HFF-Myc (cell line): ENCODE results near the gene DCK.
"Not testable (repeated sequence)": the region's sequence is repeated elsewhere in the genome, so short reads cannot be mapped to it uniquely, and the experiment has no call there.

Source experiments
- DNase-seq: peaks from one replicate; pipeline ENCODE4 v3.0.0-alpha.2; 2011; ENCODE audit warnings: low read depth; ENCODE audit errors: extremely low read depth
- H3K4me3 ChIP-seq: replicated peaks from 2 replicates; pipeline ENCODE4 v1.5.1; 2011; ENCODE audit warnings: low read depth, mild to moderate bottlenecking, control low read depth, low read length
- CTCF ChIP-seq: IDR thresholded peaks from 2 replicates; pipeline ENCODE4 v1.5.1; 2012; ENCODE audit warnings: mild to moderate bottlenecking, low read depth, low read length, control low read depth; ENCODE audit errors: missing control alignments

Gene DCK

GRCh38 chr4:71027611-71028010, 34.2 kb downstream of the DCK start:
- TF ChIP-seq CTCF: no peak
- DNase-seq: no peak
- H3K4me3 ChIP-seq: no peak overlapping the region

DNA sequence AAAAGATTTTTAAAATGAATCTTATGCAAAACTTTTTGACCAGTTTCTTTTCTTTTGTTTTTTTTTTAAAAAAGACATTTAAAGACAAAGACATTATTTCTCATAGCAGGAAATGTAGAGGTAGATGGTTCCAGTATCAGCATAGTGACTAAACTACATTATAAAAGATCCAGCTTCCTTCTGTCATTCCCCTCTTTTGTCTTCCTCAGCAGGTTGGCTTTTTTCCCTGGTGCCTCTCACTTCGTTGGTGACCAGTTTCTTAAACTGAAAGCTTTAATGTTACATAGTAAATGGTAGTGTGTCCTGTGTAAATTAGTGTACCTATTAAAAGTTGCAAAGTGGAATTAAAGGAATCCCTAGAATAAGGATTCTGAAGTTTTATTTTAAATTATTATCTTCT, 36.1 kb downstream of the DCK start:
- no peak for TF ChIP-seq CTCF
- DNase-seq: no peak
- no peak overlapping the region for H3K4me3 ChIP-seq

- not testable (repeated sequence) for H3K4me3 ChIP-seq, DNase-seq
Observed at GRCh38 chr4:71032106-71032505, 38.7 kb downstream of the DCK start.

DNA sequence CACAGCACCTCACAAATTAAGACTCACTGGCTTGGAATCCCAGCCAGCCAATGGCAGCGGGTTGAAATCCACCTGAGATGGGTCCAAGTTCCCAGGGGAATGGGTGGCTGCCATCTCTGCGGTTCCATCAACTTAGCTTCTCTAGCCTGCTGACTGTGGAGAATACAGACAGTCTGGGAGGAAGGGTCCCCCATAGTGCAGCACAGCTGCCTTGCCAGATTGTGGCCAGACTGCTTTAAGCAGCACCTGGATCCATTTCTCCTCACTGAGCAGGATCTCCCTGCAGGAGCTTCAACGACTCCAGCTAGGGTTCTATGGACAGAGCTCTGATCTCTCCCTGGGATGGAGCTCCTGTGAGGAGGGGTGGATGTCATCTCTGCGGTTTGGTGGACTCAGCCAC, 51.8 kb downstream of the DCK start:
- TF ChIP-seq CTCF: no peak
- no peak overlapping the region for H3K4me3 ChIP-seq
- DNase-seq: no peak

DNA sequence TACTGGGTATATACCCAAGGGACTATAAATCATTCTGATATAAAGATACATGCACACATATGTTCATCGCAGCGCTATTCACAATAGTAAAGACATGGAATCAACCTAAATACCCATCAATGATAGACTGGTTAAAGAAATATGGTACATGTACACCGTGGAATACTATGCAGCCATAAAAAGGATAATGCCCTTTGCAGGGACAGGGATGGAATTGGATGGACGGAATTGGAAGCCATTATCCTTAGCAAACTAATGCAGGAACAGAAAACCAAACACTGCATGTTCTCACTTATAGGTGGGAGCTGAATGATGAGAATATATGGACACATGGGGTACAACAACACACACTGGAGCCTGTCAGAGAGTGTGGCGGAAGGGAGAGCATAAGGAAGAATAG, 55.9 kb downstream of the DCK start:
- TF ChIP-seq CTCF: no peak

DNA sequence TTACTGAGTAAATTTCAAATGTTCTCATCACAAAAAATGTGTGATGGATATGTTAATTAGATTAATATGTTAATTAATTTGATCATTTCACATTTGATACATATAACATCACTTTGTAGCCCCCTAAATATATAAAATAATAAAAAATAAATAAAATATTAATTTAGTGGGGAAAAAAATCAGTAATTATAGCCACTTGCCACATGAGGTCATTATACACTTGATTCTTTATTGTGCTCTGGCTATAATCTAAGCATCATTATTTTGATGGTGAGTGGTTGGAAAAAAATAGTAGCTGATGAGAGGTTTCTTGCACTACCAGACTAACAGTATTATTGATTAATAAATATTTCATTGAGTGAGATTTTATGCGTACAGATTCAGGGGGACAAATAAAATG, 57.4 kb downstream of the DCK start:
- TF ChIP-seq CTCF: no peak
- no peak for DNase-seq
- no peak overlapping the region for H3K4me3 ChIP-seq

More for the DNA sequence above, 55.9 kb downstream of the DCK start:
- no peak for DNase-seq
- H3K4me3 ChIP-seq: no peak overlapping the region

- TF ChIP-seq CTCF: no peak
- DNase-seq: no peak
- H3K4me3 ChIP-seq: no peak overlapping the region
Observed at GRCh38 chr4:71052034-71052433, 58.6 kb downstream of the DCK start.
